H1 (cell line): ENCODE measurements around the gene GADD45B. TPM values are rescaled to one million over a fixed set of nuclear protein-coding genes. Genes with fewer than 3 reads are reported as not detected.

ENCODE experiments used
- KDM4A ChIP-seq: IDR thresholded peaks from one replicate; pipeline ENCODE4 v1.7.1; 2012; ENCODE audit warnings: low read depth, mild to moderate bottlenecking, moderate library complexity, low read length, inconsistent platforms; ENCODE audit not compliant: severe bottlenecking
- TBP ChIP-seq: IDR thresholded peaks from 2 replicates; pipeline ENCODE4 v1.6.1; 2011; ENCODE audit warnings: low read depth, low read length, improper control_type of control experiment
- polyA plus RNA-seq, 7 experiments: library from polyadenylated mRNA; depleted of rRNA in 3 of 7; stranded (reverse) in 5 of 7; unstranded in 2 of 7; fragments of >200 nt in 5 of 7; fragments of 200-250 nt in 2 of 7; gene quantifications; 1 replicate in 5 of 7; 2 replicates in 1 of 7; 4 replicates in 1 of 7; pipeline versions ENCODE4 v1.2.1 to v1.2.3, GENCODE V29; 2011 to 2013; ENCODE audit warnings: missing spikeins in 2 of 7, mixed read lengths in 2 of 7
- total RNA-seq: library from RNA; stranded (reverse); fragmentation: NEBNext Ultra II Directional; extraction: Animal tissue kit (Norgen Biotek cat#: 25700); gene quantifications from 2 replicates; pipeline ENCODE4 v1.2.1, GENCODE V29; 2021

Gene GADD45B
- total and polyA plus RNA-seq, 2 of the 8 experiments (the other 6 are each of a cell fraction or from before 2014, with no cell fraction given): 7.4 to 11.4 TPM

DNA sequence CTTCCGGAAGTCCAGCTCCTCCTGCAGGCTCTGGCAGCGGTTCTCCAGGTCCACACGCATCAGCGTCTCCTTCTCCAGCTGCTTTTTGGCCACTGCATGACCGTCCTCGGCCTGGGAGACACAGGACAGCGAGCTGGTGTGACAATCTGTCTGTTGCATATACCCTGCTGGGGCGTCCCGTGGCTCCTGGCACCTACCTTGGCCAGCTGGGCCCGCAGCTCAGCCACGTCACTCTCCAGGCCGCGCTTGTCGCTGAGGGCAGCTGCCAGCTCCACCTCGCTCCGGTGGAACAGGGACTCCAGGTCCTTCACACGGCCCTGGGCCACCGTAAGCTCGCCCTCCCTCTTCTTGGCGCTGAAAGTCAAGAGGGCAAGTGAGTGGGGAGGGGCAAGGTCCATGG lies 37.7 kb upstream of the GADD45B start (continued):
- TF ChIP-seq TBP (no peak), KDM4A (no peak)
- TF ChIP-seq, all 59 proteins: peak for 0
